Mesendoderm (in vitro differentiated cells): ENCODE measurements around the gene ZFYVE27.

Experiments
- DNase-seq: peaks from one replicate; pipeline ENCODE4 v3.0.0; 2013
- H2AK5ac ChIP-seq: 2 replicates; pipeline ENCODE4 v1.6.1; 2013; ENCODE audit warnings: low read length, inconsistent platforms
- H2BK120ac ChIP-seq: 2 replicates; pipeline ENCODE4 v1.6.1; 2013; ENCODE audit warnings: low read depth, mild to moderate bottlenecking, low read length, moderate library complexity, mixed read lengths
- H2BK15ac ChIP-seq: replicated peaks from 2 replicates; pipeline ENCODE4 v1.6.1; 2013; ENCODE audit warnings: low read depth, mild to moderate bottlenecking, moderate library complexity
- H2BK5ac ChIP-seq: 2 replicates; pipeline ENCODE4 v1.6.1; 2013; ENCODE audit warnings: low read length, inconsistent platforms
- H3K18ac ChIP-seq: 2 replicates; pipeline ENCODE4 v1.6.1; 2013; ENCODE audit warnings: mild to moderate bottlenecking, low read length, mixed read lengths
- H3K23ac ChIP-seq: one replicate; pipeline ENCODE4 v1.6.1; 2013; ENCODE audit warnings: low read length
- H3K27ac ChIP-seq: 2 replicates; pipeline ENCODE4 v1.5.1; 2013; ENCODE audit warnings: low read depth, mild to moderate bottlenecking, inconsistent platforms, low read length, moderate library complexity
- H3K27me3 ChIP-seq: 2 replicates; pipeline ENCODE4 v1.6.1; 2013; ENCODE audit warnings: low read length, control low read depth, mild to moderate bottlenecking, inconsistent platforms; ENCODE audit not compliant: insufficient read depth, poor library complexity
- H3K36me3 ChIP-seq: 2 replicates; pipeline ENCODE4 v1.6.1; 2013; ENCODE audit warnings: low read length, inconsistent platforms; ENCODE audit not compliant: control insufficient read depth, insufficient read depth
- H3K4ac ChIP-seq: one replicate; pipeline ENCODE4 v1.6.1; 2013; ENCODE audit warnings: low read depth, mild to moderate bottlenecking, low read length, moderate library complexity
- H3K4me1 ChIP-seq: 2 replicates; pipeline ENCODE4 v1.6.1; 2013; ENCODE audit warnings: low read depth, low read length, inconsistent platforms; ENCODE audit not compliant: control insufficient read depth
- H3K4me2 ChIP-seq: 2 replicates; pipeline ENCODE4 v1.6.1; 2013; ENCODE audit warnings: low read length
- H3K4me3 ChIP-seq: 2 replicates; pipeline ENCODE4 v1.5.1; 2013; ENCODE audit warnings: mild to moderate bottlenecking, low read length
- H3K56ac ChIP-seq: one replicate; pipeline ENCODE4 v1.6.1; 2013; ENCODE audit warnings: low read length
- H3K79me1 ChIP-seq: 2 replicates; pipeline ENCODE4 v1.6.1; 2013; ENCODE audit warnings: low read length, inconsistent platforms
- H3K79me2 ChIP-seq: 2 replicates; pipeline ENCODE4 v1.6.1; 2013; ENCODE audit warnings: mild to moderate bottlenecking, low read length; ENCODE audit not compliant: control insufficient read depth, insufficient read depth
- H3K9ac ChIP-seq: 2 replicates; pipeline ENCODE4 v1.6.1; 2013; ENCODE audit warnings: low read length, inconsistent platforms
- H4K5ac ChIP-seq: one replicate; pipeline ENCODE4 v1.6.1; 2013; ENCODE audit warnings: low read length
- H4K8ac ChIP-seq: one replicate; pipeline ENCODE4 v1.6.1; 2013; ENCODE audit warnings: low read depth, mild to moderate bottlenecking, control low read depth, low read length, moderate library complexity
- WGBS: extraction: QIAGEN DNeasy Blood & Tissue Kit; methylation state at CpG from one replicate; pipeline ENCODE4 v1.1.7; 2013; ENCODE audit warnings: low lambda C conversion rate, missing lambda C conversion rate; ENCODE audit not compliant: insufficient coverage; ENCODE audit errors: extremely low coverage; 5-methylcytosine and 5-hydroxymethylcytosine counted together

Gene ZFYVE27

GRCh38 chr10:97747573-97747972 lies 10.6 kb downstream of the ZFYVE27 start:
- no peak overlapping the region for H3K4me2 ChIP-seq
- no peak overlapping the region for H3K4ac ChIP-seq
- no peak overlapping the region for H2BK120ac ChIP-seq
- no peak overlapping the region for H3K23ac ChIP-seq
- H3K27me3 ChIP-seq = no peaks in the 10 kb centered on the region
- H2AK5ac ChIP-seq = no peak overlapping the region
- no peak overlapping the region for H3K9ac ChIP-seq
- H3K36me3 ChIP-seq = peaks cover 13% of the 10 kb centered on the region
- no peak overlapping the region for H4K5ac ChIP-seq
- no peak overlapping the region for H2BK15ac ChIP-seq
- peaks cover 9% of the 10 kb centered on the region for H3K79me1 ChIP-seq
- H3K79me2 ChIP-seq = no peaks in the 10 kb centered on the region
- H3K4me1 ChIP-seq = no peaks in the 10 kb centered on the region
- no peak overlapping the region for H3K56ac ChIP-seq
- no CpG with 5 or more reads among the region's 1 CpG for WGBS
- no peak overlapping the region for H2BK5ac ChIP-seq
- no peak overlapping the region for H3K27ac ChIP-seq
- no peak overlapping the region for H3K18ac ChIP-seq
- no peak overlapping the region for H4K8ac ChIP-seq
- no peak overlapping the region for H3K4me3 ChIP-seq
- DNase-seq = no peak

- Histone ChIP-seq H3K56ac (no peak overlapping the region), H3K4me3 (no peak overlapping the region), H3K4ac (no peak overlapping the region), H2AK5ac (no peak overlapping the region), H4K8ac (no peak overlapping the region), H3K79me1 (peaks cover 6% of the 10 kb centered on the region), H2BK120ac (no peak overlapping the region), H3K36me3 (peaks cover 13% of the 10 kb centered on the region), H3K18ac (no peak overlapping the region), H3K23ac (no peak overlapping the region), H3K4me2 (no peak overlapping the region), H4K5ac (no peak overlapping the region), H3K9ac (no peak overlapping the region), H3K27ac (no peak overlapping the region), H2BK5ac (no peak overlapping the region), H3K79me2 (no peaks in the 10 kb centered on the region), H3K4me1 (no peaks in the 10 kb centered on the region), H2BK15ac (no peak overlapping the region), H3K27me3 (no peaks in the 10 kb centered on the region)
- WGBS = no CpG with 5 or more reads among the region's 10 CpGs
- DNase-seq = no peak
These were observed 11.2 kb downstream of the ZFYVE27 start for GRCh38 chr10:97748116-97748515.

- Histone ChIP-seq H3K4me1 (no peaks in the 10 kb centered on the region), H3K79me2 (no peaks in the 10 kb centered on the region), H3K27ac (no peak overlapping the region), H3K79me1 (no peaks in the 10 kb centered on the region), H3K4ac (no peak overlapping the region), H3K4me2 (no peak overlapping the region), H3K4me3 (no peak overlapping the region), H2BK5ac (no peak overlapping the region), H3K56ac (no peak overlapping the region), H2BK15ac (no peak overlapping the region), H3K27me3 (no peaks in the 10 kb centered on the region), H4K8ac (no peak overlapping the region), H3K18ac (no peak overlapping the region), H3K36me3 (peaks cover 21% of the 10 kb centered on the region), H4K5ac (no peak overlapping the region), H2AK5ac (no peak overlapping the region), H3K9ac (no peak overlapping the region), H2BK120ac (no peak overlapping the region), H3K23ac (no peak overlapping the region)
- no peak for DNase-seq
- no CpG with 5 or more reads among the region's 18 CpGs for WGBS
These were observed 16.0 kb downstream of the ZFYVE27 start for GRCh38 chr10:97752956-97753355.

GRCh38 chr10:97754726-97755125 lies 17.8 kb downstream of the ZFYVE27 start:
- no peaks in the 10 kb centered on the region for H3K4me1 ChIP-seq
- no peaks in the 10 kb centered on the region for H3K27me3 ChIP-seq
- H3K18ac ChIP-seq = no peak overlapping the region
- H3K27ac ChIP-seq = no peak overlapping the region
- H3K36me3 ChIP-seq = peaks cover 16% of the 10 kb centered on the region
- H4K5ac ChIP-seq = no peak overlapping the region
- no CpG with 5 or more reads among the region's 4 CpGs for WGBS
- H2AK5ac ChIP-seq = no peak overlapping the region
- H3K9ac ChIP-seq = no peak overlapping the region
- DNase-seq = no peak
- no peak overlapping the region for H2BK15ac ChIP-seq
- no peak overlapping the region for H3K23ac ChIP-seq
- no peak overlapping the region for H2BK120ac ChIP-seq
- H3K4ac ChIP-seq = no peak overlapping the region
- H3K4me3 ChIP-seq = no peak overlapping the region
- H3K79me1 ChIP-seq = no peaks in the 10 kb centered on the region
- no peak overlapping the region for H3K4me2 ChIP-seq
- no peak overlapping the region for H4K8ac ChIP-seq
- no peak overlapping the region for H3K56ac ChIP-seq
- no peak overlapping the region for H2BK5ac ChIP-seq
- no peaks in the 10 kb centered on the region for H3K79me2 ChIP-seq

- Histone ChIP-seq H2AK5ac (no peak overlapping the region), H2BK15ac (no peak overlapping the region), H2BK5ac (no peak overlapping the region), H3K79me1 (no peaks in the 10 kb centered on the region), H3K56ac (no peak overlapping the region), H3K9ac (no peak overlapping the region), H3K4me1 (no peaks in the 10 kb centered on the region), H3K4ac (no peak overlapping the region), H3K36me3 (peaks cover 17% of the 10 kb centered on the region), H3K4me3 (no peak overlapping the region), H3K79me2 (no peaks in the 10 kb centered on the region), H3K18ac (no peak overlapping the region), H3K27me3 (no peaks in the 10 kb centered on the region), H3K23ac (no peak overlapping the region), H4K5ac (no peak overlapping the region), H4K8ac (no peak overlapping the region), H3K4me2 (no peak overlapping the region), H2BK120ac (no peak overlapping the region), H3K27ac (no peak overlapping the region)
- WGBS = no CpG with 5 or more reads among the region's 6 CpGs
- DNase-seq = no peak
These were observed 18.8 kb downstream of the ZFYVE27 start for GRCh38 chr10:97755718-97756117.

- no peaks in the 10 kb centered on the region for H3K79me1 ChIP-seq
- no peaks in the 10 kb centered on the region for H3K4me1 ChIP-seq
- H3K4me3 ChIP-seq = no peak overlapping the region
- H3K36me3 ChIP-seq = peaks cover 17% of the 10 kb centered on the region
- no peak for DNase-seq
- H4K8ac ChIP-seq = no peak overlapping the region
- no peak overlapping the region for H3K56ac ChIP-seq
- H2BK120ac ChIP-seq = no peak overlapping the region
- WGBS = no CpG with 5 or more reads among the region's 6 CpGs
- no peaks in the 10 kb centered on the region for H3K79me2 ChIP-seq
- H3K4me2 ChIP-seq = no peak overlapping the region
- no peak overlapping the region for H3K9ac ChIP-seq
- no peak overlapping the region for H2BK15ac ChIP-seq
- H3K18ac ChIP-seq = no peak overlapping the region
- no peak overlapping the region for H2BK5ac ChIP-seq
- no peak overlapping the region for H4K5ac ChIP-seq
- no peak overlapping the region for H3K23ac ChIP-seq
- H3K27ac ChIP-seq = no peak overlapping the region
- no peak overlapping the region for H2AK5ac ChIP-seq
- no peak overlapping the region for H3K4ac ChIP-seq
- no peaks in the 10 kb centered on the region for H3K27me3 ChIP-seq
These were observed 20.5 kb downstream of the ZFYVE27 start for GRCh38 chr10:97757471-97757870.
